ENCODE results near the gene DNAH14. TPM values are rescaled to one million over a fixed set of nuclear protein-coding genes. Genes with fewer than 3 reads are reported as not detected.

The DNAH14 gene
- total and polyA plus RNA-seq, 9 of the 15 experiments (the other 6 are each of a cell fraction or from before 2014, with no cell fraction given): 58.4 to 142 (median 98.4) TPM

- TF ChIP-seq STAT6 (CRISPR knock-in tag; IDR thresholded peaks at IDR 0.05): no peak
- no peak for TF ChIP-seq TEAD2 (tag; IDR thresholded peaks at IDR 0.05)
- no peak for TF ChIP-seq HIVEP1 (CRISPR knock-in tag; IDR thresholded peaks at IDR 0.05)
- TF ChIP-seq SMC3 (conservative IDR thresholded peaks at IDR 0.05; ENCODE audit: insufficient read depth, low read depth, low read length): no peak
- no peak for TF ChIP-seq RUNX1 (IDR thresholded peaks at IDR 0.05; ENCODE audit: low read depth)
- no peak for TF ChIP-seq SETDB1 (IDR thresholded peaks at IDR 0.05; ENCODE audit: low read length)
Measured at GRCh38 chr1:225113265-225113664, 183.8 kb downstream of the DNAH14 start (continued).

- WGBS (ENCODE audit: insufficient coverage, low coverage, missing lambda C conversion rate): 27% methylated on average over 1 of the region's 1 CpG
- FAIRE-seq (no peak), ATAC-seq (peak; percentile 40; the same call in 1 of the 3 replicates), DNase-seq (ENCODE audit: extremely low read depth in 1 of 4, low spot score in 3 of 4) (no peak)
- Histone ChIP-seq H3K79me2 (ENCODE audit: control insufficient read depth, insufficient read depth, low read length) (no peaks in the 10 kb centered on the region), H3K9ac (ENCODE audit: insufficient read depth in 1 of 2, low read depth in 2 of 2, low read length in 2 of 2) (no peak overlapping the region), H3K4me3 (no peak overlapping the region), H2AFZ (ENCODE audit: low read depth, low read length) (no peak overlapping the region), H3K4me1 (replicated peaks in 1 of 2; ENCODE audit: control insufficient read depth in 2 of 2, insufficient read depth in 2 of 2, low read length in 2 of 2) (no peaks in the 10 kb centered on the region), H3K9me3 (replicated peaks; ENCODE audit: control insufficient read depth, insufficient read depth, low read depth, low read length) (no peaks in the 10 kb centered on the region), H3K9me1 (ENCODE audit: control insufficient read depth, insufficient read depth, low read length) (no peaks in the 10 kb centered on the region), H3K27ac (ENCODE audit: extremely low read depth, low read depth, low read length) (no peak overlapping the region), H3K4me2 (ENCODE audit: insufficient read depth, low read length) (no peak overlapping the region), H4K20me1 (replicated peaks; ENCODE audit: control insufficient read depth, insufficient read depth, low read length) (no peaks in the 10 kb centered on the region), H3K36me3 (ENCODE audit: control insufficient read depth, insufficient read depth, low read length) (no peaks in the 10 kb centered on the region), H3K27me3 (ENCODE audit: control insufficient read depth in 2 of 2, insufficient read depth in 2 of 2, low read length in 2 of 2) (no peaks in the 10 kb centered on the region)
- CTCF ChIA-PET (ENCODE audit: low intra/inter-chr PET ratio): no interaction called here
- no TSS peak for BruUV-seq (replicated peaks)
- in situ Hi-C loops (cut with MboI) (no loop called here), intact Hi-C loops (cut with micrococcal nuclease) (no loop called here)
- POLR2A ChIA-PET: no interaction called here
- no peak for TF ChIP-seq ZBTB26 (CRISPR knock-in tag; IDR thresholded peaks at IDR 0.05)
- TF ChIP-seq SMAD1 (IDR thresholded peaks at IDR 0.05; ENCODE audit: low read depth, low read length, partially characterized antibody): no peak
- TF ChIP-seq MED1 (CRISPR knock-in tag; IDR thresholded peaks at IDR 0.05; ENCODE audit: borderline replicate concordance): no peak
- TF ChIP-seq ZNF696 (CRISPR knock-in tag; conservative IDR thresholded peaks at IDR 0.05): no peak
- no peak for TF ChIP-seq ZBTB5 (IDR thresholded peaks at IDR 0.05)
- no peak for TF ChIP-seq CEBPG (CRISPR knock-in tag; IDR thresholded peaks at IDR 0.05)
- peak; percentile 69 to 79 for TF ChIP-seq CEBPG (tag; conservative IDR thresholded peaks at IDR 0.05 in 1 of 2, IDR thresholded peaks at IDR 0.05 in 1 of 2)
- TF ChIP-seq ZNF668 (CRISPR knock-in tag; IDR thresholded peaks at IDR 0.05): no peak
Measured at GRCh38 chr1:225114354-225114990, 185.0 kb downstream of the DNAH14 start.

Data from K562 (cell line).